ENCODE data around the gene PRCC. TPM values are rescaled to one million over a fixed set of nuclear protein-coding genes. Genes with fewer than 3 reads are reported as not detected.

PRCC gene
- total and polyA plus RNA-seq, 2 of the 13 experiments (the other 11 are each of a cell fraction or from before 2014, with no cell fraction given): 24.2 to 40.5 TPM

- TF ChIP-seq ZNF276 (CRISPR knock-in tag; IDR thresholded peaks at IDR 0.05; ENCODE audit: low read depth): no peak
- TF ChIP-seq ZNF607 (CRISPR knock-in tag; IDR thresholded peaks at IDR 0.05; ENCODE audit: borderline replicate concordance): no peak
- no peak for TF ChIP-seq DR1 (CRISPR knock-in tag; IDR thresholded peaks at IDR 0.05)
- TF ChIP-seq ZHX1 (CRISPR knock-in tag; IDR thresholded peaks at IDR 0.05; ENCODE audit: low read depth): peak; percentile 74; the same call in 1 of the 2 replicates
- TF ChIP-seq GTF2F1 (IDR thresholded peaks at IDR 0.05; ENCODE audit: low read length): no peak
- no peak for TF ChIP-seq SATB2 (CRISPR knock-in tag; IDR thresholded peaks at IDR 0.05)
- TF ChIP-seq NFYB (CRISPR knock-in tag; IDR thresholded peaks at IDR 0.05): no peak
- no peak for TF ChIP-seq SMYD3 (CRISPR knock-in tag; IDR thresholded peaks at IDR 0.05)
- peak; percentile 66; the same call in 1 of the 2 replicates for TF ChIP-seq ZNF121 (CRISPR knock-in tag; IDR thresholded peaks at IDR 0.05)
- TF ChIP-seq HOXA5 (CRISPR knock-in tag; IDR thresholded peaks at IDR 0.05): 0 out of 2 replicates have a peak, but pooled peaks have one; percentile 16
- 0 out of 2 replicates have a peak, but pooled peaks have one; percentile 35 for TF ChIP-seq ZMYM4 (CRISPR knock-in tag; IDR thresholded peaks at IDR 0.05)
- TF ChIP-seq TBP (CRISPR knock-in tag; IDR thresholded peaks at IDR 0.05): no peak
- no peak for TF ChIP-seq ZNF292 (CRISPR knock-in tag; IDR thresholded peaks at IDR 0.05; ENCODE audit: borderline replicate concordance, low read depth)
- TF ChIP-seq ZNF543 (CRISPR knock-in tag; IDR thresholded peaks at IDR 0.05): no peak
- TF ChIP-seq ZKSCAN1 (IDR thresholded peaks at IDR 0.05; ENCODE audit: low read length): no peak
- no peak for TF ChIP-seq RBAK (CRISPR knock-in tag; IDR thresholded peaks at IDR 0.05)
- TF ChIP-seq HNF4A (CRISPR knock-in tag; IDR thresholded peaks at IDR 0.05): peak; percentile 44
- no peak for TF ChIP-seq HOXA7 (CRISPR knock-in tag; IDR thresholded peaks at IDR 0.05)
- no peak for TF ChIP-seq ZSCAN22 (CRISPR knock-in tag; IDR thresholded peaks at IDR 0.05)
- TF ChIP-seq ZNF850 (CRISPR knock-in tag; conservative IDR thresholded peaks at IDR 0.05): no peak
- TF ChIP-seq ZNF484 (CRISPR knock-in tag; IDR thresholded peaks at IDR 0.05; ENCODE audit: borderline replicate concordance, low read depth): no peak
- TF ChIP-seq STAG1 (CRISPR knock-in tag; IDR thresholded peaks at IDR 0.05): no peak
- peak; percentile 40; the same call in 1 of the 2 replicates for TF ChIP-seq BCL6 (CRISPR knock-in tag; IDR thresholded peaks at IDR 0.05)
- no peak for TF ChIP-seq GLI4 (CRISPR knock-in tag; IDR thresholded peaks at IDR 0.05; ENCODE audit: borderline replicate concordance)
- TF ChIP-seq MXI1 (IDR thresholded peaks at IDR 0.05; ENCODE audit: borderline replicate concordance, low read depth, low read length): peak; percentile 93
- TF ChIP-seq ZNF329 (CRISPR knock-in tag; IDR thresholded peaks at IDR 0.05; ENCODE audit: low read depth): no peak
- peak; percentile 8 for TF ChIP-seq MED8 (CRISPR knock-in tag; IDR thresholded peaks at IDR 0.05; ENCODE audit: insufficient replicate concordance)
Observed at GRCh38 chr1:156746728-156747631, 20.4 kb upstream of the PRCC start (continued).
